Measurements from ENCODE around the gene KISS1R.

- no peak for TF ChIP-seq EP300 (IDR thresholded peaks at IDR 0.05; ENCODE audit: low read depth)
- TF ChIP-seq POLR2A (IDR thresholded peaks at IDR 0.05) = no peak
- TF ChIP-seq, protein P1, sequence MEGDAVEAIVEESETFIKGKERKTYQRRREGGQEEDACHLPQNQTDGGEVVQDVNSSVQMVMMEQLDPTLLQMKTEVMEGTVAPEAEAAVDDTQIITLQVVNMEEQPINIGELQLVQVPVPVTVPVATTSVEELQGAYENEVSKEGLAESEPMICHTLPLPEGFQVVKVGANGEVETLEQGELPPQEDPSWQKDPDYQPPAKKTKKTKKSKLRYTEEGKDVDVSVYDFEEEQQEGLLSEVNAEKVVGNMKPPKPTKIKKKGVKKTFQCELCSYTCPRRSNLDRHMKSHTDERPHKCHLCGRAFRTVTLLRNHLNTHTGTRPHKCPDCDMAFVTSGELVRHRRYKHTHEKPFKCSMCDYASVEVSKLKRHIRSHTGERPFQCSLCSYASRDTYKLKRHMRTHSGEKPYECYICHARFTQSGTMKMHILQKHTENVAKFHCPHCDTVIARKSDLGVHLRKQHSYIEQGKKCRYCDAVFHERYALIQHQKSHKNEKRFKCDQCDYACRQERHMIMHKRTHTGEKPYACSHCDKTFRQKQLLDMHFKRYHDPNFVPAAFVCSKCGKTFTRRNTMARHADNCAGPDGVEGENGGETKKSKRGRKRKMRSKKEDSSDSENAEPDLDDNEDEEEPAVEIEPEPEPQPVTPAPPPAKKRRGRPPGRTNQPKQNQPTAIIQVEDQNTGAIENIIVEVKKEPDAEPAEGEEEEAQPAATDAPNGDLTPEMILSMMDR (IDR thresholded peaks at IDR 0.05) = no peak
- no peak for TF ChIP-seq POLR2AphosphoS5 (IDR thresholded peaks at IDR 0.05)
These were observed 20.1 kb downstream of the KISS1R start for GRCh38 chr19:937259-937694.
